Neural cell (in vitro differentiated cells): ENCODE data around the gene SUSD4.

ENCODE experiments used
- EZH2 ChIP-seq: fragments of 200-600, 300-800 bp; shearing (Covaris generic), sonication (generic); IDR thresholded peaks from 2 replicates; pipeline ENCODE4 v1.6.1; 2014; ENCODE audit warnings: antibody characterized with exemption, low read length, borderline replicate concordance, mild to moderate bottlenecking; ENCODE audit not compliant: insufficient read depth, poor library complexity, severe bottlenecking
- POLR2AphosphoS5 ChIP-seq: IDR thresholded peaks from 2 replicates; pipeline ENCODE4 v1.6.1; 2012
- RAD21 ChIP-seq: fragments of 450-650 bp; conservative IDR thresholded peaks from 2 replicates; pipeline ENCODE4 v1.6.1; 2014; ENCODE audit warnings: antibody characterized with exemption, mild to moderate bottlenecking, moderate library complexity
- TAF1 ChIP-seq: IDR thresholded peaks from 2 replicates; pipeline ENCODE4 v1.6.1; 2012; ENCODE audit warnings: low read depth
- TF ChIP-seq, protein P1 (sequence below): fragments of 450-650 bp; IDR thresholded peaks from 2 replicates; pipeline ENCODE4 v1.5.1; 2014; ENCODE audit warnings: antibody characterized with exemption, mild to moderate bottlenecking, moderate library complexity; ENCODE audit not compliant: poor library complexity, severe bottlenecking

DNA sequence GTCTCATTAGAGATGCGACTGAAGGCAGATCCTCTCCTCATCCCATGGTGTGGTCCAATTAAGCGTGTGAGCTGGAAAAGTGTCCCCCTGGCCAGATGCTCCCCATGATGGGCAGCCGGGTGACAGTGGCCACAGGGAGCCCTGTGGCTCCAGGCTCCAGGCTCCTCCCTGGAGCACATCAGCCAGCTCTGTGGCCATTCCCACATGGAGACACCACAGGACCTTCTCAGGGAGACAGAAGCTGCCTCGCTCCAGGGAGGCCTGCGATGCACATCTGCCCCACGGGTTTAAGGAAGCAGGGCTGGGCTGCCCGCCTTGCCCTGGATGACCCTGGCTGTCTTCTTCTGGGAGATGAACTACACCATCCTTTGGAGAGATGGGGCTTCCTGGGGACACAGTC lies 121.0 kb downstream of the SUSD4 start:
- TF ChIP-seq, protein P1, sequence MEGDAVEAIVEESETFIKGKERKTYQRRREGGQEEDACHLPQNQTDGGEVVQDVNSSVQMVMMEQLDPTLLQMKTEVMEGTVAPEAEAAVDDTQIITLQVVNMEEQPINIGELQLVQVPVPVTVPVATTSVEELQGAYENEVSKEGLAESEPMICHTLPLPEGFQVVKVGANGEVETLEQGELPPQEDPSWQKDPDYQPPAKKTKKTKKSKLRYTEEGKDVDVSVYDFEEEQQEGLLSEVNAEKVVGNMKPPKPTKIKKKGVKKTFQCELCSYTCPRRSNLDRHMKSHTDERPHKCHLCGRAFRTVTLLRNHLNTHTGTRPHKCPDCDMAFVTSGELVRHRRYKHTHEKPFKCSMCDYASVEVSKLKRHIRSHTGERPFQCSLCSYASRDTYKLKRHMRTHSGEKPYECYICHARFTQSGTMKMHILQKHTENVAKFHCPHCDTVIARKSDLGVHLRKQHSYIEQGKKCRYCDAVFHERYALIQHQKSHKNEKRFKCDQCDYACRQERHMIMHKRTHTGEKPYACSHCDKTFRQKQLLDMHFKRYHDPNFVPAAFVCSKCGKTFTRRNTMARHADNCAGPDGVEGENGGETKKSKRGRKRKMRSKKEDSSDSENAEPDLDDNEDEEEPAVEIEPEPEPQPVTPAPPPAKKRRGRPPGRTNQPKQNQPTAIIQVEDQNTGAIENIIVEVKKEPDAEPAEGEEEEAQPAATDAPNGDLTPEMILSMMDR, result no peak
- TF ChIP-seq EZH2 (no peak), POLR2AphosphoS5 (no peak), RAD21 (no peak), TAF1 (no peak)
